HG03432 (cell line): ENCODE measurements around the gene EFNA2.
"Not testable (repeated sequence)": the region's sequence is repeated elsewhere in the genome, so short reads cannot be mapped to it uniquely, and the experiment has no call there.

ENCODE experiments used
- ATAC-seq: cut with Tn5 transposase; IDR thresholded peaks from one replicate; pipeline ENCODE4 v1.9.1; 2021; ENCODE audit warnings: mild to moderate bottlenecking, moderate library complexity; ENCODE audit not compliant: unreplicated experiment

The EFNA2 gene

GRCh38 chr19:1285737-1286360 is at the start of gene EFNA2:
EFNA2 (plus strand) TSS chr19:1285873; CDS start chr19:1286169, 296 bp downstream.
- ATAC-seq, result no peak

- ATAC-seq, result no peak
Measured at GRCh38 chr19:1236576-1236975, 49.1 kb upstream of the EFNA2 start.

- ATAC-seq, result no peak
Measured at GRCh38 chr19:1237027-1237659, 48.5 kb upstream of the EFNA2 start.

- no peak for ATAC-seq
Measured at GRCh38 chr19:1237754-1238368, 47.8 kb upstream of the EFNA2 start, which contains the start of gene CBARP. CBARP (minus strand) TSS chr19:1238005; CDS start chr19:1236100, 1,905 bp downstream.

GRCh38 chr19:1238369-1239303 is 47.0 kb upstream of the EFNA2 start:
- no peak for ATAC-seq

GRCh38 chr19:1239420-1239795 is 46.3 kb upstream of the EFNA2 start:
- ATAC-seq, result no peak

- ATAC-seq, result peak; percentile 28
Measured at GRCh38 chr19:1239796-1240737, 45.6 kb upstream of the EFNA2 start.

GRCh38 chr19:1240925-1241324 is 44.7 kb upstream of the EFNA2 start:
- ATAC-seq, result no peak

- peak; percentile 60 for ATAC-seq
Measured at GRCh38 chr19:1241417-1242095, 44.1 kb upstream of the EFNA2 start, which contains the start of gene ATP5F1D. ATP5F1D (plus strand) TSS chr19:1241751; CDS start chr19:1241851, 100 bp downstream.

- ATAC-seq, result no peak
Measured at GRCh38 chr19:1243768-1244692, 41.6 kb upstream of the EFNA2 start.

- ATAC-seq, result no peak
Measured at GRCh38 chr19:1244693-1245451, 40.8 kb upstream of the EFNA2 start.

- ATAC-seq, result no peak
Measured at GRCh38 chr19:1245494-1246264, 40.0 kb upstream of the EFNA2 start.

- not testable (repeated sequence) for ATAC-seq
Measured at GRCh38 chr19:1246265-1247087, 39.2 kb upstream of the EFNA2 start.

GRCh38 chr19:1247748-1248138 is 37.9 kb upstream of the EFNA2 start:
- no peak for ATAC-seq

- ATAC-seq, result peak; percentile 11
Measured at GRCh38 chr19:1248139-1248785, 37.4 kb upstream of the EFNA2 start, which contains the start of gene MIDN. MIDN (plus strand) TSS chr19:1248583; CDS start chr19:1250297, 1,714 bp downstream.
